Measurements from ENCODE around the gene ZNF593. TPM values are rescaled to one million over a fixed set of nuclear protein-coding genes. Genes with fewer than 3 reads are reported as not detected.
A peak's percentile ranks its signal among the peaks of the same experiment; 100 is the strongest.

ZNF593 gene
- polyA plus RNA-seq, 1 of the 3 experiments (the other 2 are of a cell fraction), result 64.8 TPM

DNA sequence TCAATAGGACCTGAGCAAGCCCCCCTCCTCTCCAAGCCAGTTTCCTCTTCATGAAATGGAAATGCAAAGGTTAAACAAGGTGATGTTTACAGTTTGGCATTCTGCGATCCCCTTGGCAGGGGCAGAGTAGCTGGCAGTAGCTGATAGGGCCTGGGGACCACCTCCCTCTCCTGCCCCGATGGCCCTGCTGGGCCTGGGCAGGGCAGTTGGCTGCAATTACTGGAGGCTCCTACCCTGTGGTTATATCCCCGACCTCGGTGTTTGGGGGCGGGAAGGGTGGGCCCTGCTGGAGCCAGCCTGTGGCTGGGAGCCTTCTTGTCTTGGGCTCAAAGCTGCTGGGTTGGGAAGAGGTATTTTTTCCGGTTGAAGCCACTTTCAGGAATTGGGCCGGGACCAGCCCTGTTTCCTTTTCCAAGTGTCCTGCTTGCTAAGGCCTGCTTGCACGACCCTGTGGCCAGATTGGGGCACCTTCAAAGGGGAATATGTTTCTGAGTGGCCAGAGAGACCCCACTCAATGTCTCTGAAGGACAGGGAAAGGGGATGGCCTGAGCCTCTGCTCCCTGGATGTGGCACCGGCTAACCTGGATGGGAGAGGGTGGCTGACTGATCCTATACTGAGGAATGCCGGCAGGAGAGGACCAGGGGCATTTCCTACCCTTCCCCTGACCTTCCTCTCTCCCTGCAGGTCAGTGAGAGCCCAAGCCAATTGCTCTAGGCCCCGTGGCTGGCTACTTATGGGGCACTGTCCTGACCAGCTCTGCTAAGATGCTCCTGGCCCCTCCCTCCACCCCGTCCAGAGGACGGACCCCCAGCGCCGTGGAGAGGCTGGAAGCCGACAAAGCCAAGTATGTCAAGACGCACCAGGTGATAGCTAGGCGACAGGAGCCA, 8.9 kb upstream of the ZNF593 start (continued):
- no peak for TF ChIP-seq FOSL2 (IDR thresholded peaks at IDR 0.05; ENCODE audit: borderline replicate concordance, low read depth)

DNA sequence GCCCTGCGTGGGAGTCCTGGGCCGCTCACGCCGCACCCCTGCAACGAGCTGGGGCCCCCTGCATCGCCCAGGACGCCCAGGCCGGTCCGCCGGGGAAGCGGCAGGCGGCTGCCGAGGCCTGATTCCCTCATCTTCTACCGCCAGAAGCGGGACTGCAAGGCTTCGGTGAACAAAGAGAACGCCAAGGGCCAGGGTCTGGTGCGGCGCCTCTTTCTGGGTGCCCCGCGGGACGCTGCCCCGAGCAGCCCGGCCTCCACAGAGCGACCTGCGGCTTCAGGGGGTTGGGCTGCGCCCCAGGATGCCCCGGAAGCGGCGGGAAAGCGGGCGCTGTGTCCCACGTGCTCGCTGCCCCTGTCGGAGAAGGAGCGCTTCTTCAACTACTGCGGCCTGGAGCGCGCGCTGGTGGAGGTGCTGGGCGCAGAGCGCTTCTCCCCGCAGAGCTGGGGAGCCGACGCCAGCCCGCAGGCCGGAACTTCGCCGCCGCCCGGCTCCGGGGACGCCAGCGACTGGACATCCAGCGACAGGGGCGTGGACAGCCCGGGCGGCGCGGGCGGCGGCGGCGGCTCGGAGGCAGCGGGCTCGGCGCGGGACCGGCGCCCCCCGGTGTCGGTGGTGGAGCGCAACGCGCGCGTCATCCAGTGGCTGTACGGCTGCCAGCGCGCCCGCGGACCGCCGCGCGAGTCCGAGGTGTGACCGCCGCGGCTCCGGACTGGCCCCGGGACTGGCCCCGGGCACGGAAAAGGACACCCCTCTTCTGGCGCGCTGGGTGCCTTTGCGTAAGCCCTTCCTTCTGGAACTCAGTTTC, 8.1 kb upstream of the ZNF593 start:
- TF ChIP-seq, protein P1, sequence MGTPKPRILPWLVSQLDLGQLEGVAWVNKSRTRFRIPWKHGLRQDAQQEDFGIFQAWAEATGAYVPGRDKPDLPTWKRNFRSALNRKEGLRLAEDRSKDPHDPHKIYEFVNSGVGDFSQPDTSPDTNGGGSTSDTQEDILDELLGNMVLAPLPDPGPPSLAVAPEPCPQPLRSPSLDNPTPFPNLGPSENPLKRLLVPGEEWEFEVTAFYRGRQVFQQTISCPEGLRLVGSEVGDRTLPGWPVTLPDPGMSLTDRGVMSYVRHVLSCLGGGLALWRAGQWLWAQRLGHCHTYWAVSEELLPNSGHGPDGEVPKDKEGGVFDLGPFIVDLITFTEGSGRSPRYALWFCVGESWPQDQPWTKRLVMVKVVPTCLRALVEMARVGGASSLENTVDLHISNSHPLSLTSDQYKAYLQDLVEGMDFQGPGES (IDR thresholded peaks at IDR 0.05; ENCODE audit: low read depth, low read length), result no peak
- TF ChIP-seq POLR2AphosphoS5 (IDR thresholded peaks at IDR 0.05; ENCODE audit: low read depth, low read length) (no peak), TCF12 (IDR thresholded peaks at IDR 0.05) (no peak), YY1 (IDR thresholded peaks at IDR 0.05; ENCODE audit: low read depth) (no peak), SMC3 (IDR thresholded peaks at IDR 0.05; ENCODE audit: low read depth, low read length) (no peak), GATA2 (CRISPR knock-in tag; IDR thresholded peaks at IDR 0.05) (no peak), NFIC (IDR thresholded peaks at IDR 0.05; ENCODE audit: borderline replicate concordance) (no peak), SIN3A (IDR thresholded peaks at IDR 0.05; ENCODE audit: borderline replicate concordance, low read depth, low read length) (no peak), JUND (IDR thresholded peaks at IDR 0.05) (no peak)
- TF ChIP-seq, protein P2, sequence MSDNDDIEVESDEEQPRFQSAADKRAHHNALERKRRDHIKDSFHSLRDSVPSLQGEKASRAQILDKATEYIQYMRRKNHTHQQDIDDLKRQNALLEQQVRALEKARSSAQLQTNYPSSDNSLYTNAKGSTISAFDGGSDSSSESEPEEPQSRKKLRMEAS (IDR thresholded peaks at IDR 0.05; ENCODE audit: low read depth), result no peak
- TF ChIP-seq, protein P3, sequence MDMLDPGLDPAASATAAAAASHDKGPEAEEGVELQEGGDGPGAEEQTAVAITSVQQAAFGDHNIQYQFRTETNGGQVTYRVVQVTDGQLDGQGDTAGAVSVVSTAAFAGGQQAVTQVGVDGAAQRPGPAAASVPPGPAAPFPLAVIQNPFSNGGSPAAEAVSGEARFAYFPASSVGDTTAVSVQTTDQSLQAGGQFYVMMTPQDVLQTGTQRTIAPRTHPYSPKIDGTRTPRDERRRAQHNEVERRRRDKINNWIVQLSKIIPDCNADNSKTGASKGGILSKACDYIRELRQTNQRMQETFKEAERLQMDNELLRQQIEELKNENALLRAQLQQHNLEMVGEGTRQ (IDR thresholded peaks at IDR 0.05; ENCODE audit: borderline replicate concordance, low read depth, low read length), result no peak
- TF ChIP-seq, protein P4, sequence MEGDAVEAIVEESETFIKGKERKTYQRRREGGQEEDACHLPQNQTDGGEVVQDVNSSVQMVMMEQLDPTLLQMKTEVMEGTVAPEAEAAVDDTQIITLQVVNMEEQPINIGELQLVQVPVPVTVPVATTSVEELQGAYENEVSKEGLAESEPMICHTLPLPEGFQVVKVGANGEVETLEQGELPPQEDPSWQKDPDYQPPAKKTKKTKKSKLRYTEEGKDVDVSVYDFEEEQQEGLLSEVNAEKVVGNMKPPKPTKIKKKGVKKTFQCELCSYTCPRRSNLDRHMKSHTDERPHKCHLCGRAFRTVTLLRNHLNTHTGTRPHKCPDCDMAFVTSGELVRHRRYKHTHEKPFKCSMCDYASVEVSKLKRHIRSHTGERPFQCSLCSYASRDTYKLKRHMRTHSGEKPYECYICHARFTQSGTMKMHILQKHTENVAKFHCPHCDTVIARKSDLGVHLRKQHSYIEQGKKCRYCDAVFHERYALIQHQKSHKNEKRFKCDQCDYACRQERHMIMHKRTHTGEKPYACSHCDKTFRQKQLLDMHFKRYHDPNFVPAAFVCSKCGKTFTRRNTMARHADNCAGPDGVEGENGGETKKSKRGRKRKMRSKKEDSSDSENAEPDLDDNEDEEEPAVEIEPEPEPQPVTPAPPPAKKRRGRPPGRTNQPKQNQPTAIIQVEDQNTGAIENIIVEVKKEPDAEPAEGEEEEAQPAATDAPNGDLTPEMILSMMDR (IDR thresholded peaks at IDR 0.05), result no peak
- TF ChIP-seq, protein P5, sequence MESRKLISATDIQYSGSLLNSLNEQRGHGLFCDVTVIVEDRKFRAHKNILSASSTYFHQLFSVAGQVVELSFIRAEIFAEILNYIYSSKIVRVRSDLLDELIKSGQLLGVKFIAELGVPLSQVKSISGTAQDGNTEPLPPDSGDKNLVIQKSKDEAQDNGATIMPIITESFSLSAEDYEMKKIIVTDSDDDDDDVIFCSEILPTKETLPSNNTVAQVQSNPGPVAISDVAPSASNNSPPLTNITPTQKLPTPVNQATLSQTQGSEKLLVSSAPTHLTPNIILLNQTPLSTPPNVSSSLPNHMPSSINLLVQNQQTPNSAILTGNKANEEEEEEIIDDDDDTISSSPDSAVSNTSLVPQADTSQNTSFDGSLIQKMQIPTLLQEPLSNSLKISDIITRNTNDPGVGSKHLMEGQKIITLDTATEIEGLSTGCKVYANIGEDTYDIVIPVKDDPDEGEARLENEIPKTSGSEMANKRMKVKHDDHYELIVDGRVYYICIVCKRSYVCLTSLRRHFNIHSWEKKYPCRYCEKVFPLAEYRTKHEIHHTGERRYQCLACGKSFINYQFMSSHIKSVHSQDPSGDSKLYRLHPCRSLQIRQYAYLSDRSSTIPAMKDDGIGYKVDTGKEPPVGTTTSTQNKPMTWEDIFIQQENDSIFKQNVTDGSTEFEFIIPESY (IDR thresholded peaks at IDR 0.05; ENCODE audit: borderline replicate concordance, low read depth), result no peak
- Histone ChIP-seq H2AFZ (ENCODE audit: low read depth) (no peak overlapping the region), H4K20me1 (ENCODE audit: insufficient read depth) (no peaks in the 10 kb centered on the region), H3K9me3 (no peaks in the 10 kb centered on the region), H3K9ac (no peak overlapping the region), H3K27me3 (ENCODE audit: insufficient read depth) (no peaks in the 10 kb centered on the region), H3K4me1 (ENCODE audit: control insufficient read depth in 1 of 2, insufficient read depth in 2 of 2, low read depth in 1 of 2, low read length in 1 of 2) (peaks cover 2 to 24% of the 10 kb centered on the region in 2 experiments; a peak in 1 of 4 replicates), H3K27ac (ENCODE audit: low read depth in 2 of 2, low read length in 1 of 2) (no peak overlapping the region), H3F3A (replicated peaks; ENCODE audit: insufficient read depth) (no peaks in the 10 kb centered on the region), H3K9me2 (no peaks in the 10 kb centered on the region), H3K36me3 (replicated peaks in 1 of 2; ENCODE audit: control insufficient read depth in 1 of 2, insufficient read depth in 2 of 2, low read length in 1 of 2) (no peaks in the 10 kb centered on the region), H3K79me2 (ENCODE audit: insufficient read depth) (no peaks in the 10 kb centered on the region), H3K4me2 (peak overlapping the region; percentile 33; the same call in 1 of the 2 replicates), H3K4me3 (ENCODE audit: low read depth in 2 of 2, low read length in 1 of 2) (peak overlapping the region in 1 of 2 experiments; percentile 7; a peak in 1 of 4 replicates)
- 21% methylated on average over 15 of the region's 98 CpGs for WGBS (ENCODE audit: low lambda C conversion rate)
- DNase-seq, result peak; percentile 89
- ChIA-PET POLR2A (interaction anchor here (1.5 kb wide), 1 partner anchor 50 kb away, joined by 3 read pairs; the partner anchor contains the start of gene PDIK1L), CTCF (interaction anchor here (1.1 to 13.7 kb wide), 8 partner anchors 8 to 160 kb away, joined by 3 to 131 read pairs (median 8); partner anchors contain the start of genes CEP85 and ZNF593)

All from SK-N-SH (cell line).